Measurements from ENCODE around the gene CEBPG.

- TF ChIP-seq, protein P1, sequence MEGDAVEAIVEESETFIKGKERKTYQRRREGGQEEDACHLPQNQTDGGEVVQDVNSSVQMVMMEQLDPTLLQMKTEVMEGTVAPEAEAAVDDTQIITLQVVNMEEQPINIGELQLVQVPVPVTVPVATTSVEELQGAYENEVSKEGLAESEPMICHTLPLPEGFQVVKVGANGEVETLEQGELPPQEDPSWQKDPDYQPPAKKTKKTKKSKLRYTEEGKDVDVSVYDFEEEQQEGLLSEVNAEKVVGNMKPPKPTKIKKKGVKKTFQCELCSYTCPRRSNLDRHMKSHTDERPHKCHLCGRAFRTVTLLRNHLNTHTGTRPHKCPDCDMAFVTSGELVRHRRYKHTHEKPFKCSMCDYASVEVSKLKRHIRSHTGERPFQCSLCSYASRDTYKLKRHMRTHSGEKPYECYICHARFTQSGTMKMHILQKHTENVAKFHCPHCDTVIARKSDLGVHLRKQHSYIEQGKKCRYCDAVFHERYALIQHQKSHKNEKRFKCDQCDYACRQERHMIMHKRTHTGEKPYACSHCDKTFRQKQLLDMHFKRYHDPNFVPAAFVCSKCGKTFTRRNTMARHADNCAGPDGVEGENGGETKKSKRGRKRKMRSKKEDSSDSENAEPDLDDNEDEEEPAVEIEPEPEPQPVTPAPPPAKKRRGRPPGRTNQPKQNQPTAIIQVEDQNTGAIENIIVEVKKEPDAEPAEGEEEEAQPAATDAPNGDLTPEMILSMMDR (IDR thresholded peaks at IDR 0.05; ENCODE audit: low read depth, low read length): no peak
- TF ChIP-seq, protein P2, sequence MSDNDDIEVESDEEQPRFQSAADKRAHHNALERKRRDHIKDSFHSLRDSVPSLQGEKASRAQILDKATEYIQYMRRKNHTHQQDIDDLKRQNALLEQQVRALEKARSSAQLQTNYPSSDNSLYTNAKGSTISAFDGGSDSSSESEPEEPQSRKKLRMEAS (IDR thresholded peaks at IDR 0.05; ENCODE audit: low read depth, low read length): no peak
- no peak for TF ChIP-seq POLR2A (IDR thresholded peaks at IDR 0.05; ENCODE audit: extremely low read depth, insufficient read length)
- no peak for TF ChIP-seq MYC (IDR thresholded peaks at IDR 0.05; ENCODE audit: low read depth, low read length)
These were observed 19.9 kb downstream of the CEBPG start for GRCh38 chr19:33393286-33394005.
